HepG2 (cell line): ENCODE measurements around the gene NAV1.

Source experiments
- ARHGAP35 ChIP-seq: sonication (generic); formaldehyde crosslinking; IDR thresholded peaks from 2 replicates; pipeline ENCODE4 v1.9.0; 2022; ENCODE audit warnings: mild to moderate bottlenecking, inconsistent platforms, moderate library complexity, missing genetic modification reagents, borderline replicate concordance
- EZH2 ChIP-seq: conservative IDR thresholded peaks from 2 replicates; pipeline ENCODE4 v1.6.1; 2012; ENCODE audit warnings: mild to moderate bottlenecking, low read depth, low read length, moderate library complexity
- ONECUT2 ChIP-seq: sonication (generic); formaldehyde crosslinking; IDR thresholded peaks from 2 replicates; pipeline ENCODE4 v1.4.0; 2020; ENCODE audit warnings: missing genetic modification reagents
- TAF15 ChIP-seq: fragments of 200-400 bp; formaldehyde crosslinking; IDR thresholded peaks from one replicate; pipeline ENCODE4 v1.6.1; 2018; ENCODE audit warnings: mild to moderate bottlenecking, low read depth, low read length; ENCODE audit not compliant: poor library complexity, severe bottlenecking
- TCF7 ChIP-seq: sonication (generic); IDR thresholded peaks from 2 replicates; pipeline ENCODE4 v1.6.1; 2016; ENCODE audit warnings: antibody characterized with exemption, low read depth
- ZBTB38 ChIP-seq: sonication (generic); formaldehyde crosslinking; IDR thresholded peaks from 2 replicates; pipeline ENCODE4 v1.5.1; 2020; ENCODE audit warnings: mild to moderate bottlenecking, missing genetic modification reagents
- TF ChIP-seq, protein P1 (sequence below): sonication (generic); formaldehyde crosslinking; IDR thresholded peaks from 2 replicates; pipeline ENCODE4 v1.5.0; 2020; ENCODE audit warnings: mild to moderate bottlenecking, missing genetic modification reagents, moderate library complexity
- TF ChIP-seq, protein P2 (sequence below): sonication (generic); formaldehyde crosslinking; IDR thresholded peaks from 2 replicates; pipeline ENCODE4 v1.5.0; 2020; ENCODE audit warnings: missing genetic modification reagents
- TF ChIP-seq, protein P3 (sequence below): sonication (generic); formaldehyde crosslinking; IDR thresholded peaks from 2 replicates; pipeline ENCODE4 v1.4.0; 2020; ENCODE audit warnings: mild to moderate bottlenecking, missing genetic modification reagents

DNA sequence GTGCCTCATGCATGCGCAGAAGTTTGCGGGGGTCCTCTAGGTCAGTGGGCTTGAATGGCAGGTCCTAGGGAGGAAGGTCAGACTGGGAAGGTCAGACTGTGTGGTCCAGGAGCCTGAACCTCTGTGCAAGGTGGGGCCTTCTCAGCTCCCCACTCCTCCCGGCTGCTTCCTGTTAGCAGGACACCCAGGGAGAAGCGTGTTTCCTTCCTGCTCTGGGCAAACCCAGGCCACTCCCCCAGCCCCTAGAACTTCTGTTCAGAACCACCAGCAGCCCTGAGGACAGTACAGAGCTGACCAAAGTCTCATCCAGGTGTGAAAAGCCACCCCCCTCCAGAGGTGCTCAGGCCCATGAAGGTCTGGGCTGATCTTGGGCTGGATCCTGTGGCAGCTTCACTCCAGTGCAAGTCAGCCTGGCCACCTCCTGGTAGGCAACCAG, 29.9 kb downstream of the NAV1 start:
- no peak for TF ChIP-seq TAF15
- no peak for TF ChIP-seq TCF7
- TF ChIP-seq, protein P1, sequence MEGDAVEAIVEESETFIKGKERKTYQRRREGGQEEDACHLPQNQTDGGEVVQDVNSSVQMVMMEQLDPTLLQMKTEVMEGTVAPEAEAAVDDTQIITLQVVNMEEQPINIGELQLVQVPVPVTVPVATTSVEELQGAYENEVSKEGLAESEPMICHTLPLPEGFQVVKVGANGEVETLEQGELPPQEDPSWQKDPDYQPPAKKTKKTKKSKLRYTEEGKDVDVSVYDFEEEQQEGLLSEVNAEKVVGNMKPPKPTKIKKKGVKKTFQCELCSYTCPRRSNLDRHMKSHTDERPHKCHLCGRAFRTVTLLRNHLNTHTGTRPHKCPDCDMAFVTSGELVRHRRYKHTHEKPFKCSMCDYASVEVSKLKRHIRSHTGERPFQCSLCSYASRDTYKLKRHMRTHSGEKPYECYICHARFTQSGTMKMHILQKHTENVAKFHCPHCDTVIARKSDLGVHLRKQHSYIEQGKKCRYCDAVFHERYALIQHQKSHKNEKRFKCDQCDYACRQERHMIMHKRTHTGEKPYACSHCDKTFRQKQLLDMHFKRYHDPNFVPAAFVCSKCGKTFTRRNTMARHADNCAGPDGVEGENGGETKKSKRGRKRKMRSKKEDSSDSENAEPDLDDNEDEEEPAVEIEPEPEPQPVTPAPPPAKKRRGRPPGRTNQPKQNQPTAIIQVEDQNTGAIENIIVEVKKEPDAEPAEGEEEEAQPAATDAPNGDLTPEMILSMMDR: no peak
- TF ChIP-seq ARHGAP35 (CRISPR knock-in tag): no peak
- TF ChIP-seq, protein P2, sequence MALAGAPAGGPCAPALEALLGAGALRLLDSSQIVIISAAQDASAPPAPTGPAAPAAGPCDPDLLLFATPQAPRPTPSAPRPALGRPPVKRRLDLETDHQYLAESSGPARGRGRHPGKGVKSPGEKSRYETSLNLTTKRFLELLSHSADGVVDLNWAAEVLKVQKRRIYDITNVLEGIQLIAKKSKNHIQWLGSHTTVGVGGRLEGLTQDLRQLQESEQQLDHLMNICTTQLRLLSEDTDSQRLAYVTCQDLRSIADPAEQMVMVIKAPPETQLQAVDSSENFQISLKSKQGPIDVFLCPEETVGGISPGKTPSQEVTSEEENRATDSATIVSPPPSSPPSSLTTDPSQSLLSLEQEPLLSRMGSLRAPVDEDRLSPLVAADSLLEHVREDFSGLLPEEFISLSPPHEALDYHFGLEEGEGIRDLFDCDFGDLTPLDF (CRISPR knock-in tag): no peak
- TF ChIP-seq EZH2: no peak
- no peak for TF ChIP-seq ZBTB38
- TF ChIP-seq ONECUT2 (CRISPR knock-in tag): no peak
- TF ChIP-seq, protein P3, sequence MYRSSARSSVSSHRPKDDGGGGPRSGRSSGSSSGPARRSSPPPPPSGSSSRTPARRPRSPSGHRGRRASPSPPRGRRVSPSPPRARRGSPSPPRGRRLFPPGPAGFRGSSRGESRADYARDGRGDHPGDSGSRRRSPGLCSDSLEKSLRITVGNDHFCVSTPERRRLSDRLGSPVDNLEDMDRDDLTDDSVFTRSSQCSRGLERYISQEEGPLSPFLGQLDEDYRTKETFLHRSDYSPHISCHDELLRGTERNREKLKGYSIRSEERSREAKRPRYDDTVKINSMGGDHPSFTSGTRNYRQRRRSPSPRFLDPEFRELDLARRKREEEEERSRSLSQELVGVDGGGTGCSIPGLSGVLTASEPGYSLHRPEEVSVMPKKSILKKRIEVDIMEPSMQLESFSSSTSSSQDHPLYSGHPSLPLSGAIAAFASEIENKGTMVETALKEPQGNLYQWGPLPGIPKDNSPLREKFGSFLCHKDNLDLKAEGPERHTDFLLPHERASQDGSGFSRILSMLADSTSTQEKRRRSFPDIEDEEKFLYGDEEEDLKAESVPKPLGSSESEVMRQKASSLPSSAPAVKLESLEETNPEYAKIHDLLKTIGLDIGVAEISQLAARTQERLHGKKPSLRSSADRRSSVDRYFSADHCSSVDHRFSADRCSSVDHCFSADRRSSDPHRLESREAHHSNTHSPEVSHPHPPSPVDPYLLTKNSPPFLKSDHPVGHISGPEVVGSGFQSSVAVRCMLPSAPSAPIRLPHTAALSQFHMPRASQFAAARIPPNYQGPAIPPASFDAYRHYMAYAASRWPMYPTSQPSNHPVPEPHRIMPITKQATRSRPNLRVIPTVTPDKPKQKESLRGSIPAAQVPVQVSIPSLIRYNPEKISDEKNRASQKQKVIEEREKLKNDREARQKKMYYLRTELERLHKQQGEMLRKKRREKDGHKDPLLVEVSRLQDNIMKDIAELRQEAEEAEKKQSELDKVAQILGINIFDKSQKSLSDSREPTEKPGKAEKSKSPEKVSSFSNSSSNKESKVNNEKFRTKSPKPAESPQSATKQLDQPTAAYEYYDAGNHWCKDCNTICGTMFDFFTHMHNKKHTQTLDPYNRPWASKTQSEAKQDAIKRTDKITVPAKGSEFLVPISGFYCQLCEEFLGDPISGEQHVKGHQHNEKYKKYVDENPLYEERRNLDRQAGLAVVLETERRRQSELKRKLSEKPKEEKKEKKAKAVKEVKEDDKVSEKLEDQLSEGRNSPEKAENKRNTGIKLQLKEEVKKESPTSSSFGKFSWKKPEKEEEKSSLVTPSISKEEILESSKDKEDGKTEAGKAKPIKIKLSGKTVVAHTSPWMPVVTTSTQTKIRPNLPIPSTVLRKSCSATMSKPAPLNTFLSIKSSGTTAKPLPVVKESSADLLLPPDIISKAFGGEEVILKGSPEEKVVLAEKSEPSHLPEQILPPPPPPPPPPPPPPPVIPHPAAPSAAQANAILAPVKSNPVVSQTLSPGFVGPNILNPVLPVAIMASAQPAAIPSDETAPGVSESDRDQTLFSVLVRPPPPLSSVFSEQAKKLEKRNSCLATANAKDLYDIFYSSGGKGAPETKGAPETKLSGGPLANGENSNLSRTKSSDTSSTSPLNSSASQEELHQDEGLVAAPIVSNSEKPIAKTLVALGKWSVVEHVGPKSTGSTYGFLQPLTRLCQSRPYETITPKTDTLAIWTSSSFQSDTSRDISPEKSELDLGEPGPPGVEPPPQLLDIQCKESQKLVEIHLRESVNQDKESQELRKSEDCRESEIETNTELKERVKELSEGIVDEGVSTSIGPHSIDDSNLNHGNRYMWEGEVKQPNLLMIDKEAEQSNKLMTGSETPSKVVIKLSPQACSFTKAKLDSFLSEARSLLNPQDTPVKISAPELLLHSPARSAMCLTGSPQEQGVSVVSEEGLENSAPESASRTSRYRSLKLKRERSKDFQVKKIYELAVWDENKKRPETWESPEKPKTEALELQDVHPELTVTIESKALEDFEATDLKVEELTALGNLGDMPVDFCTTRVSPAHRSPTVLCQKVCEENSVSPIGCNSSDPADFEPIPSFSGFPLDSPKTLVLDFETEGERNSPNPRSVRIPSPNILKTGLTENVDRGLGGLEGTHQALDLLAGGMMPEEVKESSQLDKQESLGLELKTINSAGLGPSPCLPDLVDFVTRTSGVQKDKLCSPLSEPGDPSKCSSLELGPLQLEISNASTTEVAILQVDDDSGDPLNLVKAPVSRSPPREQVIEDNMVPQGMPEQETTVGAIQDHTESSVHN (CRISPR knock-in tag): no peak
